HepG2 (cell line): ENCODE data around the gene HRC. TPM values are rescaled to one million over a fixed set of nuclear protein-coding genes. Genes with fewer than 3 reads are reported as not detected.

Experiments used
- ERF ChIP-seq: IDR thresholded peaks from 2 replicates; pipeline ENCODE4 v1.6.1; 2018; ENCODE audit warnings: missing biosample characterization, missing genetic modification reagents
- ETV5 ChIP-seq: IDR thresholded peaks from 2 replicates; pipeline ENCODE4 v1.6.1; 2018; ENCODE audit warnings: missing biosample characterization, missing genetic modification reagents, inconsistent platforms, borderline replicate concordance
- FUBP1 ChIP-seq: sonication (generic); formaldehyde crosslinking; IDR thresholded peaks from 2 replicates; pipeline ENCODE4 v1.5.1; 2020; ENCODE audit warnings: missing genetic modification reagents, mild to moderate bottlenecking, borderline replicate concordance
- HBP1 ChIP-seq: IDR thresholded peaks from 2 replicates; pipeline ENCODE4 v1.6.1; 2016; ENCODE audit warnings: low read depth, control low read depth
- HIVEP1 ChIP-seq: sonication (generic); formaldehyde crosslinking; IDR thresholded peaks from 2 replicates; pipeline ENCODE4 v1.4.0; 2020; ENCODE audit warnings: mild to moderate bottlenecking, missing genetic modification reagents
- MAFK ChIP-seq, 2 experiments: IDR thresholded peaks in 1 of 2; conservative IDR thresholded peaks in 1 of 2; 2 replicates each; pipeline ENCODE4 v1.6.1; 2011; ENCODE audit warnings: improper control_type of control experiment in 2 of 2, low read length in 2 of 2
- NFRKB ChIP-seq: fragments of 450-650 bp; IDR thresholded peaks from 2 replicates; pipeline ENCODE4 v1.6.1; 2017
- RELA ChIP-seq: sonication (generic); formaldehyde crosslinking; IDR thresholded peaks from 2 replicates; pipeline ENCODE4 v1.4.0; 2020; ENCODE audit warnings: missing genetic modification reagents
- SMAD3 ChIP-seq: sonication (generic); formaldehyde crosslinking; IDR thresholded peaks from 2 replicates; pipeline ENCODE4 v1.4.0; 2020; ENCODE audit warnings: missing genetic modification reagents
- SMARCC2 ChIP-seq: fragments of 450-650 bp; IDR thresholded peaks from 2 replicates; pipeline ENCODE4 v1.6.1; 2017; ENCODE audit warnings: antibody characterized with exemption, mild to moderate bottlenecking
- TAF1 ChIP-seq: sonication (generic); formaldehyde crosslinking; IDR thresholded peaks from 2 replicates; pipeline ENCODE4 v1.4.0; 2020; ENCODE audit warnings: missing genetic modification reagents
- ZNF121 ChIP-seq: sonication (generic); formaldehyde crosslinking; IDR thresholded peaks from 2 replicates; pipeline ENCODE4 v1.5.0; 2020; ENCODE audit warnings: mild to moderate bottlenecking, missing genetic modification reagents
- ZNF383 ChIP-seq: sonication (generic); formaldehyde crosslinking; IDR thresholded peaks from 2 replicates; pipeline ENCODE4 v1.4.0; 2020; ENCODE audit warnings: missing genetic modification reagents, mild to moderate bottlenecking, borderline replicate concordance
- ZNF567 ChIP-seq: sonication (generic); formaldehyde crosslinking; IDR thresholded peaks from 2 replicates; pipeline ENCODE4 v1.8.1; 2023; ENCODE audit warnings: mild to moderate bottlenecking, missing genetic modification reagents, borderline replicate concordance
- ZNF614 ChIP-seq: IDR thresholded peaks from 2 replicates; pipeline ENCODE4 v1.6.1; 2018; ENCODE audit warnings: missing biosample characterization, missing genetic modification reagents, inconsistent platforms, borderline replicate concordance
- ZNF768 ChIP-seq: sonication (generic); formaldehyde crosslinking; IDR thresholded peaks from 2 replicates; pipeline ENCODE4 v1.4.0; 2020; ENCODE audit warnings: missing genetic modification reagents
- ZNF782 ChIP-seq: sonication (generic); formaldehyde crosslinking; IDR thresholded peaks from 2 replicates; pipeline ENCODE4 v1.4.0; 2020; ENCODE audit warnings: missing genetic modification reagents, mild to moderate bottlenecking, borderline replicate concordance
- polyA plus RNA-seq, 8 experiments: library from polyadenylated mRNA; depleted of rRNA in 3 of 8; stranded (reverse) in 7 of 8; unstranded in 1 of 8; fragments of >200 nt; fragmentation: Illumina TruSeq in 4 of 8; extraction: Trizol in 4 of 8; gene quantifications; 2 replicates each; pipeline versions ENCODE4 v1.2.1 to v1.2.3, GENCODE V29; 2011 to 2016; ENCODE audit warnings: low read depth in 4 of 8, missing spikeins in 1 of 8, mixed read lengths in 1 of 8; ENCODE audit not compliant: insufficient read depth in 1 of 8
- total RNA-seq, 5 experiments: library from RNA; depleted of rRNA; stranded (reverse); fragments of >200 nt; fragmentation: Illumina TruSeq; extraction: Trizol; gene quantifications; 2 replicates each; pipeline ENCODE4 v1.2.3, GENCODE V29; 2016; ENCODE audit warnings: low read depth in 1 of 5
- TF ChIP-seq, protein P1 (sequence below), 2 experiments: fragments of 450-650 bp in 1 of 2; sonication (generic) in 1 of 2; formaldehyde crosslinking in 1 of 2; IDR thresholded peaks; 2 replicates each; pipeline versions ENCODE4 v1.6.1 to v1.8.0; 2016 to 2022; ENCODE audit warnings: antibody characterized with exemption in 1 of 2, mild to moderate bottlenecking in 1 of 2, missing genetic modification reagents in 1 of 2

HRC gene
- total and polyA plus RNA-seq, 2 of the 13 experiments (the other 11 are each of a cell fraction or from before 2014, with no cell fraction given): 3.6 to 15.4 TPM

- TF ChIP-seq HBP1 (CRISPR knock-in tag) (no peak), MAFK (conservative IDR thresholded peaks at IDR 0.05 in 1 of 2, IDR thresholded peaks at IDR 0.05 in 1 of 2; ENCODE audit: low read length in 2 of 2) (no peak), FUBP1 (CRISPR knock-in tag) (no peak), SMAD3 (CRISPR knock-in tag) (no peak), SMARCC2 (no peak), ETV5 (CRISPR knock-in tag) (no peak), ERF (CRISPR knock-in tag) (0 out of 2 replicates have a peak, but pooled peaks have one; percentile 2), ZNF768 (CRISPR knock-in tag) (no peak), ZNF782 (CRISPR knock-in tag) (no peak), RELA (CRISPR knock-in tag) (no peak), NFRKB (no peak), HIVEP1 (CRISPR knock-in tag) (no peak), ZNF567 (no peak), TAF1 (0 out of 2 replicates have a peak, but pooled peaks have one; percentile 3), ZNF383 (CRISPR knock-in tag) (no peak), ZNF614 (CRISPR knock-in tag) (0 out of 2 replicates have a peak, but pooled peaks have one; percentile 6), ZNF121 (CRISPR knock-in tag) (no peak)
- TF ChIP-seq, protein P1, sequence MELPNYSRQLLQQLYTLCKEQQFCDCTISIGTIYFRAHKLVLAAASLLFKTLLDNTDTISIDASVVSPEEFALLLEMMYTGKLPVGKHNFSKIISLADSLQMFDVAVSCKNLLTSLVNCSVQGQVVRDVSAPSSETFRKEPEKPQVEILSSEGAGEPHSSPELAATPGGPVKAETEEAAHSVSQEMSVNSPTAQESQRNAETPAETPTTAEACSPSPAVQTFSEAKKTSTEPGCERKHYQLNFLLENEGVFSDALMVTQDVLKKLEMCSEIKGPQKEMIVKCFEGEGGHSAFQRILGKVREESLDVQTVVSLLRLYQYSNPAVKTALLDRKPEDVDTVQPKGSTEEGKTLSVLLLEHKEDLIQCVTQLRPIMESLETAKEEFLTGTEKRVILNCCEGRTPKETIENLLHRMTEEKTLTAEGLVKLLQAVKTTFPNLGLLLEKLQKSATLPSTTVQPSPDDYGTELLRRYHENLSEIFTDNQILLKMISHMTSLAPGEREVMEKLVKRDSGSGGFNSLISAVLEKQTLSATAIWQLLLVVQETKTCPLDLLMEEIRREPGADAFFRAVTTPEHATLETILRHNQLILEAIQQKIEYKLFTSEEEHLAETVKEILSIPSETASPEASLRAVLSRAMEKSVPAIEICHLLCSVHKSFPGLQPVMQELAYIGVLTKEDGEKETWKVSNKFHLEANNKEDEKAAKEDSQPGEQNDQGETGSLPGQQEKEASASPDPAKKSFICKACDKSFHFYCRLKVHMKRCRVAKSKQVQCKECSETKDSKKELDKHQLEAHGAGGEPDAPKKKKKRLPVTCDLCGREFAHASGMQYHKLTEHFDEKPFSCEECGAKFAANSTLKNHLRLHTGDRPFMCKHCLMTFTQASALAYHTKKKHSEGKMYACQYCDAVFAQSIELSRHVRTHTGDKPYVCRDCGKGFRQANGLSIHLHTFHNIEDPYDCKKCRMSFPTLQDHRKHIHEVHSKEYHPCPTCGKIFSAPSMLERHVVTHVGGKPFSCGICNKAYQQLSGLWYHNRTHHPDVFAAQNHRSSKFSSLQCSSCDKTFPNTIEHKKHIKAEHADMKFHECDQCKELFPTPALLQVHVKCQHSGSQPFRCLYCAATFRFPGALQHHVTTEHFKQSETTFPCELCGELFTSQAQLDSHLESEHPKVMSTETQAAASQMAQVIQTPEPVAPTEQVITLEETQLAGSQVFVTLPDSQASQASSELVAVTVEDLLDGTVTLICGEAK (IDR thresholded peaks at IDR 0.05): no peak
- TF ChIP-seq, protein P1 (CRISPR knock-in tag; IDR thresholded peaks at IDR 0.05): no peak
Measured at GRCh38 chr19:49120325-49120683, 34.9 kb downstream of the HRC start (continued).
